H4 (cell line): ENCODE measurements around the gene TFDP2. TPM values are rescaled to one million over a fixed set of nuclear protein-coding genes. Genes with fewer than 3 reads are reported as not detected.
"Not testable (repeated sequence)": the region's sequence is repeated elsewhere in the genome, so short reads cannot be mapped to it uniquely, and the experiment has no call there.

Experiments
- DNase-seq: peaks from one replicate; pipeline ENCODE4 v3.0.0-alpha.2; 2015; ENCODE audit warnings: low spot score
- total RNA-seq: library from RNA; depleted of rRNA; stranded (reverse); fragments of >200 nt; shearing (Covaris generic); gene quantifications from 2 replicates; pipeline ENCODE4 v1.2.3, GENCODE V29; 2014

The TFDP2 gene
- total RNA-seq, 1 experiment from 2014 or later, result 66.5 TPM

DNA sequence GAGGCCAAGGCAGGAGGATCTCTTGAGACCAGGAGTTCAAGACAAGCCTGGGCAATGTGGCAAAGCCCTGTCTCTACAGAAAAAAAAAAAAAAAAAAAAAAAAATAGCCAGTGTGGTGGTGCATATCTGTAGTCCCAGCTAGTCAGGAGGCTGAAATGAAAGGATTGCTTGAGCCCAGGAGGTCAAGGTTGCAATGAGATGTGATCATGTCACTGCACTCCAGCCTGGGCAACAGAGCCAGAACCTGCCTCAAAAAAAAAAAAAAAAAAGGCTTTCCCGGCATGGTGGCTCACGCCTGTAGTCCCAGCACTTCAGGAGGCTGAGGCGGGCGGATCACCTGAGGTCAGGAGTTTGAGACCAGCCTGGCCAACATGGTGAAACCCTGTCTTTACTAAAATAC lies 73.7 kb downstream of the TFDP2 start:
- DNase-seq, result not testable (repeated sequence)

DNA sequence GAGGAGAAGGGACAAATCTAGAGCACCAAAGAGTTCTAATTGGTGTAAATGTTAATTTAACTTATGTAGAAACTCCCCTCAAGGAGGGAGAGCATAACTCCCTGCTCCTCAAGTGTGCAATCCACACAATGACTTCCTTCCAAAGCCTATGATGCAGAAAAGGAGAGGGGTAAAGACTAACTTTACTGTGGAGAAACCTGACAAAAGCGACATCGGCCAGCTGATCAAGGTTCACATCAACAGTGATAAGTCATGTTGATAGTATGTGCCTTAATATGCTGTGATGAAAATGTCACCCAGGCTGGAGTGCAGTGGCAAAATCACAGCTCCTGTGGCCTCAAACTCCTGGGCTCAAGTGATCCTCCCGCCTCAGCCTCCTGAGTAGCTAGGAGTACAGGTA lies 76.5 kb downstream of the TFDP2 start:
- DNase-seq, result no peak

DNA sequence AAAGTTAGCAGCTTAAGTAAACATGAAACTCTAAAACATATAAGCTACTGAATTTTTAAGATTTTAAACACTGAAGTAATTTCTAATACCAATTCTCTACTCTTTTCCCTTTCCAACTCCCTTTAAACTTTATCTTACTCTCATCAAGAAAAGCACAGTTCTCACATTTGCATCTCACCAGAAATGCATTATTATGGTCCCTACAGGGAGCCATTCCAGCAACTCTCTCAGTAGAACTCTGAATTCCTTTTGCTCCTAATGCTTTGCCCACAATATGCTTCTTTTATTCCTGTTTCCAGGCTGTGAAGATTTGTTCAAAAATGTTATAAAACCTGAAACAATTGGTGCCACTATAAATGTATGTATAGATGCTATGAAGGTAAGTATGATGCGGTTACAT lies 83.4 kb downstream of the TFDP2 start:
- no peak for DNase-seq

DNA sequence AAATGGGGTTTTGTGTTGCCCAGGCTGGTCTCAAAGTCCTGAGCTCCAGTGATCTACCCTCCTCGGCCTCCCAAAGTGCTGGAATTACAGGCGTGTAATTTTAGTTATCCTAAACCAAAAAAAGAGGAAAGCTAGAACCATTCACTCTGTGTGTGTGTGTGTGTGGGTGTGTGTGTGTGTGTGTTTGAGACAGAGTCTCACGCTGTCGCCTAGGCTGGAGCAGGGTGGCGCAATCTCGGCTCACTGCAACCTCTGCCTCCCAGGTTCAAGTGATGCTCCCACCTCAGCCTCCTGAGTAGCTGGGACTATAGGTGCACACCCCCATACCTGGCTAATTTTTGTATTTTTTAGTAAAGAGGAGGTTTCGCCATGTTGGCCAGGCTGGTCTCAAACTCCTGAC lies 84.0 kb downstream of the TFDP2 start:
- no peak for DNase-seq

DNA sequence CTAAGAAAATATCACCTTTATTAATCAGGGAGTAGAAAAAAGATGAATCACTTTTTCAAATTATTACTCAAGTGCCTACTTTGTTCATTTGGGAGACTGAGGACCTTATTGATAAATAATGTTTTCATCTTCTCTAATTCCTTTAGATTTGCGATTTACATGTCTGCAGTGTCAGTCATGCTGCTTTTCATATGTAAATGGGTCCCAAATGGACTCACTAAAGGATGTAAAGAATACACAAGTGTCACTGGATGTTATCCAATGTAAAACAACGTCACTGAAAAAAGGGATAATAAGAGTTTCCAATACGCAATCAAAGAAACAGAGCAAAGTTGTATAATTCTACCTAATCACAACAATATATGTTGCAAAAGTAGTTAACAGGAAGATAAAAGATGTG lies 84.9 kb downstream of the TFDP2 start:
- DNase-seq, result no peak

DNA sequence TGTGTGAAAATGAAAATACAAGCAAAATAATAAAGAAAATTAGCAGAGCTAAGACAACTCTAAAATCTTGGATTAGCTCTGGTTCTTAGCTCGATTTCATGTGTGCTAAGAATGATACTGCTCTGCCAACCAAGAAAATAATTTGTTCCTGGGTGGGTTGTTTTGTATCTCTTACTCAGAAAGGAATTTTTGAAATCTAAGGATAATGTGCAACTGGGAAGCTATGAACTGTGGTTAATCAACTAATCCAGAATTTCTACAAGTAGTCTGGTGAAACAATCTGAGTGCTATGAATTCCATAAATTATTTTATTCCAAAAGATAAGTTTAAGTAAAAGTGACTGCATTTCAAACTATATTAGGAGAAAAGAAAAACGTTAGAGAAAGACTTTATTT lies 92.0 kb downstream of the TFDP2 start:
- DNase-seq, result no peak

DNA sequence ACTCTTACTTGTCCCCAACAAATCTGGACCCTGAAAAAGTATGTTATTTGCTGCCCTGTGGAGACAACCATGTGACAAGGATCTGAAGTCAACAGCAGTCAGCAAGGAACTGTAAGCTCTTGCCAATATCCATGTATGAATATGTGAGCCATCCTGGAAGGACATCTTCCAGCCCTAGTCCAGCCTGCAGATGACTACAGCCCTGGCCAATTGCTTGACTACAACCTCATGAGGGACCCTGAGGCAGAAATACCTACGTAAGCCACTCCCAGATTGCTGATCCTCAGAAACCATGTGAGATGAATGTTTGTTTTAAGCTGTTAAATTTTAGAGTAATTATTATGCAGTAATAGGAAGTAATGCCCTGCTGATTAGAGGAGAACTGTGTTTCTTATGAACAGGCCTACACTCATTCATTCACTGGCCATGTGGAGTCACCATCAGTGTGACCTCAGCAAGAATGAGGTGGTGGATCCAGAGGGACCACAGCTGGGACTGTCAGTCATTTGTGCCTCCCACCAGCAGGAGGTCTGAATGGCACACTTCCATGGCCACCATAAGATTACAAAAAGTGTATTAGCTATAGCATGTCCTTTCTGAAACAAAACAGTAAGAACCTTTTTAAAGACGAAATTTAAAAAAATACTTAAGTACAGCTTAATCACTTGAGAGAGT lies 92.6 kb downstream of the TFDP2 start:
- no peak for DNase-seq

DNA sequence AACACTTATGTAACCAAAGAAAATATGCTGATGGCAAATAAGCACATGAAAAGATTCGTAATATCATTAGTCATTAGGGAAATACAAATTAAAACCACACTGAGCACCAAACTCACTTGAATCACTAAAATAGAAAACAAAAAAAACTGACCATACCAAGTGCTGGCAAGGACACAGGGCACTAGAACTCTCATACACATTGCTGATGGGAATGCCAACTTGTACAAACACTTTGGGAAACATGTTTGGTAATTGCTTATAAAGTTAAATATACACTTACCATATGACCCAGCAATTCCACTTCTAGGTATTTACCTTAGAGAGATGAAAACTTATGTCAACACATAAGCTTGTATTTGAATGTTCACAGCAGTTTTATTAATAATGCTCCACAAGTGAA lies 95.5 kb downstream of the TFDP2 start:
- no peak for DNase-seq

DNA sequence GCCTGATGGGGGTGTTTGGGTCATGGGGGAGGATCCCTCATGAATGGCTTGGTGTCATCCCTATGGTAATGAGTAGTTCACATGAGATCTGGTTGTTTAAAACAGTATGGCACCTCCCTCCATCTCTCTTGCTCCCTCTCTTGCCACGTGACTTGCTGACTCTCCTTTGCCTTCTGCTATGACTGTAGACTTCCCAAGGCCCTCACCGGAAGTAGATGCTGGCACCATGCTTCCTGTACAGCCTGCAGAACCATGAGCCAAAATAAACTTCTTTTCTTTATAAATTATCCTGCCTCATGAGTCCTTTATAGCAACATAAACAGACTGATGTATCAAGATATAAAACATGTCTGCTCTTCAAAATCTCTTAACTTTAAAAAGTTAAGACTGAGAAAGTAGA lies 96.1 kb downstream of the TFDP2 start:
- DNase-seq, result no peak

DNA sequence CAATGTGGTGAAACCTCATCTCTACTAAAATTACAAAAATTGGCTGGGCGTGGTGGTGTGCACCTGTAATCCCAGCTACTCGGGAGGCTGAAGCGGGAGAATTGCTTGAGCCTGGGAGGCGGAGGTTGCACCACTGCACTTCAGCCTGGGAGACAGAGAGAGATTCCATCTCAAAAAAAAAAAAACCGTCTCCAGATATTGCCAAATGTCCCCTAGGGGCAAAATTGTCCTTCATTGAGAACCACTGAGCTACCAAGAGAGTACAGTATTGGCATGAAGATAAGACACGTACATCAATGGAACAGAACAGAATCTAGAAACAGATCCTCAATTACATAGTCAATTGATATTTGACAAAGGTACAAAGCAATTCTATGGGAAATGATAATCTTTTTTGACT lies 98.0 kb downstream of the TFDP2 start:
- no peak for DNase-seq

DNA sequence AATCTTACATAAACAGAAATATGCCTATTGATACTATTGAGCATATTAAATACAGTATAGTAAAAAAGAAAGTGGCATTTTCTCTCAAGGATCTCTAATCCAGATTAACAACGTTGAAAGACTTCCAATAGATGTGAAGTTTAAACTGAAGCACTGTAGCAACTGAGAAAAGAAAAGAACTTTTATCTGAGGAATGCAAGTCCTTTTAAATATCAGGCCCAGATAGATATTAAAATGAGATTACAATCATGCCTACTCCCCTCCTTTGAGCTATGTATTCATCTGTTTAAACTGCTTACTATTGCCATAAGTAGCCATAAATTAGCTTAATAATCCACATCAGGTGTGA lies 102.3 kb downstream of the TFDP2 start:
- DNase-seq, result no peak

DNA sequence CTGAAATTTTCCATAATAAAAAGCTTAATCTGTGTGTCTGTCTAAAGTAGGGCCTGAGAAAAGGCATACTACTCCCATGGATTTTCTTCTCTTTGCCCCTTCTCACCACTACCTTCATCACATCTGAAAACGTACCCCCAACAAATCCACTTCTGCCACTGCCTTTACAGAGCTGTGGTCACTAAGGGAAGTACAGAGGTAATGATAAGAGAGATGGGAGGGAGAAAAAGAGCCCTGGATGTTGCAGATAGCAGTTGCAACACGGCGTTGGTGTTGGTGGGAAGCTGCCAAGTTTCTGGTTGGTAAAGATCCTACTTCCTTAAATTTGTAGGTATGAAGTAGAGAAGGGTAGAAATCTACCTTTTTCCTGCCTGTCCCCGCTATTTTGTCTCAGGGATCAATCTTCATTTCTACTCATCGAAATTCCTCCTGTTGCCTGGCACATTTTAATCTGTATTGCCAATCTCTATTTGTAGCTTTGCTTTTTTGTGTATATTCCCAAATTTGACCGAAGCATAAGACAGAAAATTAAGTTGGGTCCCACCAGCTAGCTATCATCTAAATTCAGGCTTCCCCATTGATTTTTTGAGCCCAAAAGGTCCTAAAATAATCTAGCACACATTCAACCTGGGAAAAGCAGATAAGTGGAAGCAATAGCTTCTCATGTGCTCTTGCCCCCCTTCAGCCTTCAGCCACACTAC lies 102.9 kb downstream of the TFDP2 start:
- no peak for DNase-seq

DNA sequence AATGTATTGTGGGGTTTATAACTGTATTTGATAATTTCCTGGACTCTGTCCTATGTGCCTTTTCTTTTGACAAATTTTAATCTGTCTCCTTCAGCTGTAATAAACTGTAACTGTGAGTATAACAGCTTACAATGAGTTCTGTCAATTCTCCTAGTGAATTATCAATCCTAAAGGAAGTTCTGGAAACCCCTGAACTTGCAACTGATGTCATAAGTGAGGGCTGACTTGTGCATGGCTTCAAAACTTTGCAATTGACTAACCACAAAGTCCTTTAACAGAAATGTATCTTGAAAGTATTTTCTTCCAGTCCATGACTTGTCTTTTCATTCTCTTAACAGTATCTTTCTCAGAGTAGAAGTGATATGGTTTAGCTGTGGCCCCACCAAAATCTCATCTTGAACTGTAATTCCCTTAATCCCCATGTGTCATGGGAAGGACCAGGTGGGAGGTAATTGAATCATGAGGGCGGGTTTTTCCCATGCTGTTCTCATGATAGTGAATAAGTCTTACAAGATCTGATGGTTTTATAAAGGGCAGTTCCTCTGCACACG lies 108.3 kb downstream of the TFDP2 start:
- no peak for DNase-seq

DNA sequence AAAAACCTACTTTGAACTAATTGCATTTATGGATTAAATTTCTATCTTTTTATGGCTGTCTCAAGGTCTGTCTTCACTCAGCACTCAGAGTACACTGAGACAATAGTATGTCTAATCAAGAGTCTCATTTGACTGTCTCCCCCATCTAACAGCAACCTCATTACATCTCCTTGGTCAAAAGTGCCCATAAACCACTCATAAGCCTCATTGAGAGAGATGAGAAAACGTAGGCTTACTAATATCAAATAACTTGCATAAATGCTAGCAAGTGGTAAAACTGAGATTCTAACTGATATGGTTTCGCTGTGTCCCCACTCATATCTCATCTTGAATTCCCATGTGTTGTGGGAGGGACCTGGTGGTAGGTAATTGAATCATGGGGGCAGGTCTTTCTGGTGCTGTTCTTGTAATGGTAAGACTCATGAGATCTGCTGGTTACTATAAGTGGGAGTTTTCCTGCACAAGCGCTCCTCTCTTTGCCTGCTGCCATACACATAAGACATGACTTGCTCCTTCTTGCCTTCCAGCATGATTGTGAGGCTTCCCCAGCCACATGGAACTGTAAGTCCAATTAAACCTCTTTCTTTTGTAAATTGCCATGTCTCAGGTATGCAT lies 113.9 kb downstream of the TFDP2 start:
- no peak for DNase-seq

DNA sequence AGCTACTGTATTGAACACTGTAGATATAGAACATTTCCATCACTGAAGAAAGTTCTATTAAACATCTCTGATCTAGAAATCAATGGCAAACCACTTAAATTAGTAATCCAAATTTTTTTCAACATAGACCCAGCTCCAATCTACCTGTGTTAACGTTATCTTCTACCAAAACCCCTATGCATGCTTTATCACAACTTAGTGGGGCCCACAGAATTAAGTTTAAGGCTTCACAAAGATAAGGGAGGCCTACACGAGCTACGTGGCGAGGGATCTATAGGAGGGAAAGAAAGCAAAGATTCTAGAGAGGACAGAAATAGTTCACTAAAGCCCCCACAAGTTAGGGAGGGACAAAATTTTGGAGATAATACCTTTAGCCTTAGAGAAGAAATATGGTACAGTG lies 116.1 kb downstream of the TFDP2 start:
- no peak for DNase-seq

DNA sequence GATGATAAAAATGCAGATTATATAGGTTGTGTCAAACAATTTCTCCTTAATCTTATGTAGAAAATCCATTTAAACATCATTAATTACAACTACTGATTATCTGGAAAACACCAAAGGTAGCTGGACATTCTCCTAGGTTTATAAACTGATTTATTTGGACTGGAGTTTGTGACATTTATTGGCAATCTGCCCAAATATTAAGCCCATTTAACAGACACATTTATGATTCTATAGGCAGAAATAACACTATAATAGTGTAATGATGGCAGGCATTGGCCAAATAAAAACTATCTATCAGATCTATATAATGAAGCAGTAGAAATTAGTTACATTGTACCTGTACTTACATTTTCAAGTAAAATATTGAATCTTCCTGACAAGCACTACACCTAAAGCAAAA lies 117.8 kb downstream of the TFDP2 start:
- DNase-seq, result no peak

DNA sequence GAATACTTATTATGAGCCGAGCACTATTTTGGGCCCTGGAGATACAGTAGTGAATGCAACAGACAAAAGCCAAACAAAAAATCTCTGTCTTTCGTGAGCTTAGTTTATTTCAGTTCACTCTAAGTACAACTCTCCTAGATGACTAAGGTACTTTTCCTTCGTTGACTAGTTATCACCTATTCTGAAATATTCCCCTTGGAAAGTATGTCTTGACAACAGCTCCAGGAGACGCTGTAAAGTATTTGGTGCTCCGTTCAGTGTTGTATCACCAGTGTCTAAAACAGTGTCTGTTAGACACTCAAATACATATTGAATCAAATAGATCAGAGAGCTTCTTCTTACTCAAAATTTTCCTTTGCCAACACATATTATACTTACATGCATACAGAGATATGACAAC lies 119.6 kb downstream of the TFDP2 start:
- no peak for DNase-seq

DNA sequence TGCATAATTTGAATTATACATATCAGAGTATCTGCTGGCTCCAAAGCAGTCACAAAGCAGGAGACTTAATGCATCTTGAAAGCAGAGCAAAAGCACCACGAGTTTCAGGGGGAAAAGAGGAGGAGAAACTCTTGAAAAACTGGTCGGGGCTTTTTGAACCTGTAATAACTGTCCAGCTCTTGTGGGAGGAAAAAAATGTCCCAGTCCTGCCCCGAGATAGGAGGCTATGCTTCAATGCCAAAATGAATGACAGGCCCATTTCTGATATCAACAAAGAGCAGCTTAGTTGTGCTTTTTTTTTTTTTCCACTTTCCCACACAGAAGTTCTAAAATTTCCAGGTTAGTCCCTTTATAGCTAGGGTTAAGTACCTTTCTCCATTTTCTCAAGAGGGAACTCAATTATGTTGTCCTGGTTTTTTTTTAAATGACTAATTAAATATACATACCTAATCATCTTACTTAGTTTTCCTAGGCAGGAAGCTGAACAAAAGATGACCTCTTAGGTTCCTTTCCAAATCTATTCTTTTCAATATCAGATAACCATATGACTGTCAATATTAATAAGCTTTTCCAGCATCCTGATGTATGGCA lies 120.2 kb downstream of the TFDP2 start:
- DNase-seq, result no peak

DNA sequence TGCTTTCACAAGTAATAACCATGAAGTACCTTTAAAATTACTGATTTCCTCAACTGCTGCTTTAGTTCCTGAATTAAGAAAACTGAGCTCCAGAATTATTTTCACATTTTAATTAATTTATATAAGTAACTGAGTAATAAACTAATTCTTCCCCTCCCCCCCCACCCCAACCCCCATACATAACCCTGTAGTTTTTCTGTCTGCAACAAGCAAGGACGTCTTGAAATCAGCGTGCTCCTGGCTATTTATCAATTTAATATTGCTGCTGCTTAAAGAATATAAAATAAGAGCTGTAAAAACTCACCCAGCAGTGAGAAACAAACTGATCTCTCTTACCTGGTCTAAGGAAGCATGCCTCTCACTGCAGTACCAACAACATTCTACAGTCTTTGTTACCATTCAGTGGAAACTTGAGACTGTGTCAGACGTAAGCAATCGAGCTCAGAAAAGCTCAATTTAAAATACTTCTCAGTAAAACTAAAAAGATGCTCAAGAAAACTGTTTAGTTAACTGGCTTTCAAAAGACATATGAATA lies 121.0 kb downstream of the TFDP2 start:
- peak; percentile 87 for DNase-seq

DNA sequence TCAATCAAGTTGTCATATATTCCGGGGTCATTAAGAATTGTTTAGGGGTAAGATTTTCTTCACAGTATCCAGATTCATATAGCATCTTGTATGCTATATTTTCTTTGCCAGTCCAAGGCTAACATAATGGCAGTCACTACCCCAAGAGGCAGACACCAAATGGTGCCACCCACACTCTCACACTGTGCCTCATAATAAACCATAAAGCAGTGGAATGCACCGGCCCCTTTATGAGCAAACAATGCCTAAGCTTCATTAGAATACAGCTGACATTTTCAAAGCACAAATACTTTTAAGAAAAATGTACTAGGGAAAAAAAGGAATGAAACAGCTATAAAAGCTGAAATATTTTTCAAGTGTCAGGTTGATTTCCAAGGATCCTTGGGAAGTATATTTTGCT lies 121.6 kb downstream of the TFDP2 start:
- DNase-seq, result no peak

DNA sequence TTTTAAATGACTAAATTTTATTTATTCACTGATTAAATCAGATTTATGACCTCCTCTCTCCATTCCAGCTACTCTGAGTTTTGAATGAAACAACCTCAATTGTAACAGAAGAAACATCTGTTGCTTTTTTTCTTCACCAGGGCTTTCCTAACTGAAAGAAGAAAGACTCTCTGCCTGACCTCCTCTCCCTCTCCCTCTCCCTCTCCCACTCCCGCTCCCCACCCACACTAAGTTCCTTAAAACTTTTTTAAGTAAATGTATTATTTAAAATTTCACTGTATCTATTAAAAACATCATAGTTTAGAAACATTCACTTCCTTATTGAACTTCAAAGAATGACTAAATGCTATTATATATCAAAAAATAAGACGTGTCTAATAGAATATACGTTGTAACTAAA lies 122.0 kb downstream of the TFDP2 start:
- DNase-seq, result no peak

DNA sequence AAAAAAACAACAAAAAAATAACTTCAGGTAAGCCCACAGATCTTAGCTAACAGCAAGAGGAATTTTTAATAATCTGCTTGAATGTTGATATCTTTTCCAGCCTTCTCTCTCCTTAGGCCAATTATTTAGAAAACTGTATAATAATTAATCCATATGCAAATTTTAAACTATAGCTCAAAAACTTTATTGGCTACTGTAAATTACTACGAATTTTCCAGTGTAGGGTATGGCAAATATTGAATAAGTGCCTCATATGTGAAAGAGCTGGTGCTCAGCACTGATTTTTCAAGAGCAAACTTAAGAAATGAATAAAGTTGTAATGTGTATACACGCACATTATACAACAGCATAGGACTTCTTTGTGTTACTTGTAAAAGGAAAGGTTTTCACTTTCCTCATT lies 123.0 kb downstream of the TFDP2 start:
- no peak for DNase-seq

DNA sequence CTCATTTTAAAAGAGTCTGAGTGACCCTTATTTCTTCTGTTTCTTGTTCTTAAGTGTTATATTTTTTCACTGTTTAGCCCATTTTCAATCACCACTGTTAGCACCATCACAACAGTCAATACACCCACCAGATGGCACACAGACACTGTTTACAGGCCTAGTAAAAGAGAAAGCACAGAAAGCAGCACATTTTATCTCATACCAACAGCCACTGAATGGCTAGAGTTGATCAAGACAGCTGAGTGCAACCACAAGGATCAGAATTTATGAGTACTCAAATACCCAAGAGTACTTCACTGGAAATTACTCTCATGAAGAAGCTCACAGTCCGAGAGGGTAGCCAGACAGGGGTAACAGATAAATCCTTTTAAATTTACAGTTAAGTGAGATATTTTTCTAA lies 127.0 kb downstream of the TFDP2 start:
- DNase-seq, result no peak
